Smooth muscle cell (in vitro differentiated cells): ENCODE measurements around the gene TRIO. TPM values are rescaled to one million over a fixed set of nuclear protein-coding genes. Genes with fewer than 3 reads are reported as not detected.

Experiments used
- DNase-seq: peaks from one replicate; lab custom pipeline; 2025; ENCODE audit not compliant: unreplicated experiment; lab: John Stamatoyannopoulos, UW
- H2AFZ ChIP-seq: fragments of 200-600 bp; sonication (generic); 2 replicates; pipeline ENCODE4 v1.6.0; 2016; ENCODE audit warnings: antibody characterized with exemption, low read depth, mild to moderate bottlenecking
- H3F3A ChIP-seq: fragments of 200-600 bp; sonication (generic); 2 replicates; pipeline ENCODE4 v1.6.0; 2017; ENCODE audit warnings: antibody characterized with exemption, low read depth
- H3K27ac ChIP-seq: fragments of 200-600 bp; sonication (generic); 2 replicates; pipeline ENCODE4 v1.5.1; 2016; ENCODE audit warnings: low read depth, mild to moderate bottlenecking
- H3K27me3 ChIP-seq: fragments of 200-600 bp; sonication (generic); 2 replicates; pipeline ENCODE4 v1.6.1; 2016; ENCODE audit warnings: low read depth, mild to moderate bottlenecking
- H3K36me3 ChIP-seq: fragments of 200-600 bp; sonication (generic); 2 replicates; pipeline ENCODE4 v1.5.1; 2016; ENCODE audit warnings: low read depth
- H3K4me1 ChIP-seq: fragments of 200-600 bp; sonication (generic); 2 replicates; pipeline ENCODE4 v1.5.1; 2016; ENCODE audit warnings: low read depth
- H3K4me2 ChIP-seq: fragments of 200-600 bp; sonication (generic); 2 replicates; pipeline ENCODE4 v1.6.0; 2016; ENCODE audit warnings: mild to moderate bottlenecking
- H3K4me3 ChIP-seq: fragments of 200-600 bp; sonication (generic); 2 replicates; pipeline ENCODE4 v1.5.1; 2016; ENCODE audit warnings: mild to moderate bottlenecking
- H3K79me2 ChIP-seq: fragments of 200-600 bp; sonication (generic); 2 replicates; pipeline ENCODE4 v1.6.0; 2016; ENCODE audit warnings: low read depth, mild to moderate bottlenecking
- H3K9ac ChIP-seq: fragments of 200-600 bp; sonication (generic); 2 replicates; pipeline ENCODE4 v1.6.0; 2016; ENCODE audit warnings: low read depth
- H3K9me3 ChIP-seq: fragments of 200-600 bp; sonication (generic); replicated peaks from 2 replicates; pipeline ENCODE4 v1.5.1; 2016; ENCODE audit warnings: low read depth
- H4K20me1 ChIP-seq: fragments of 200-600 bp; sonication (generic); 2 replicates; pipeline ENCODE4 v1.6.0; 2016; ENCODE audit warnings: low read depth
- WGBS: methylation state at CpG from one replicate; pipeline ENCODE4 v1.1.7; 2016; ENCODE audit warnings: low lambda C conversion rate; 5-methylcytosine and 5-hydroxymethylcytosine counted together
- polyA plus RNA-seq: library from polyadenylated mRNA; unstranded; fragments of >200 nt; fragmentation: Nextera tagmentation; extraction: Ambion mirVana; gene quantifications from 2 replicates; pipeline ENCODE4 v1.2.1, GENCODE V29; 2016
- total RNA-seq: library from RNA; depleted of rRNA; stranded (reverse); fragments of >200 nt; gene quantifications from 2 replicates; pipeline ENCODE4 v1.2.3, GENCODE V29; 2014
- TF ChIP-seq, protein P1 (sequence below): fragments of 200-600 bp; sonication (generic); IDR thresholded peaks from 2 replicates; pipeline ENCODE4 v1.5.1; 2017; ENCODE audit warnings: borderline replicate concordance, mild to moderate bottlenecking, antibody characterized with exemption; ENCODE audit not compliant: insufficient read depth, poor library complexity, severe bottlenecking

The TRIO gene
- total and polyA plus RNA-seq, 2 experiments from 2014 or later = 10.2 to 118 TPM

DNA sequence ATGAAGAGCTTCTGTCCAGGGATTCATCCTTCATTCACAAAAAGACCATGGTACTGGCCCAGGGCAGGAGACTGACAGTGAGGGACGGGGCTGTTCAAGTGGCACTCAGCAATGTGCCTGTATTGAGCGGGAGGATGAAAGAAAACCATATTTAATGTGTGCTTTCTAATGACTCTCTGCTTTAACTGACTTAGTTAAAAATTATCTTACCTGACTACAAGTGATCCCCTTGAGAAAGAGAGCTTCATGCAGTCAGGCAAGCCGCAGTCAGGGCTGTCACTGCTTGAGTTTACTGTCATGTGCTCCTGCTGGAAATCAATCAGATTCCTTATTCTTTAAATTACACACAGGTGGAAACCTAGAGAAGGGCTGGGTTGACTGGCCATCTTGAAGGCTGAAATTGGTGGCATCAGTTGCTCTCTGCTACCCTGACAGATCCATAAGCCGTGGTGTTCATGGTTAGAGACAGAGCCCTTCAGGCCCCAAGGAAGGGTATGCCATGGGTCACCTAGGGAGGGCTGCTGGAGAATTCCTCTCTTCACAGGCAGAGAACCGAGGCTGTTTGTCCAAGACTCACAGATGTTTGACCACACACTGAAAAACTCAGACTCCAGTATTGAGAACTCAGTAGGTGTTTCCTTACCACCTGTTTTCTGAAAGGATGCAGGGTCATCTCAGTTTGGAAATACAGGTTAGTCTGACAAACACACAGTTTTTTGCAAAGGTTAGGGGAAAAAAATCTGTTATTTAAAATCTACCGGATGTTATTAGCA, 70.9 kb downstream of the TRIO start:
- no peaks in the 10 kb centered on the region for H3K9me3 ChIP-seq
- H2AFZ ChIP-seq = no peak overlapping the region
- DNase-seq = no peak
- H3K9ac ChIP-seq = no peak overlapping the region
- no peak overlapping the region for H3K4me3 ChIP-seq
- peak overlapping the region; percentile 14 for H3K27ac ChIP-seq
- peaks cover 44% of the 10 kb centered on the region for H3K4me1 ChIP-seq
- WGBS = 86% methylated on average over 6 of the region's 6 CpGs
- peaks cover 70% of the 10 kb centered on the region for H4K20me1 ChIP-seq
- H3K79me2 ChIP-seq = peaks cover 100% of the 10 kb centered on the region
- no peaks in the 10 kb centered on the region for H3K27me3 ChIP-seq
- H3K4me2 ChIP-seq = no peak overlapping the region
- no peaks in the 10 kb centered on the region for H3K36me3 ChIP-seq
- peaks cover 10% of the 10 kb centered on the region for H3F3A ChIP-seq
- TF ChIP-seq, protein P1, sequence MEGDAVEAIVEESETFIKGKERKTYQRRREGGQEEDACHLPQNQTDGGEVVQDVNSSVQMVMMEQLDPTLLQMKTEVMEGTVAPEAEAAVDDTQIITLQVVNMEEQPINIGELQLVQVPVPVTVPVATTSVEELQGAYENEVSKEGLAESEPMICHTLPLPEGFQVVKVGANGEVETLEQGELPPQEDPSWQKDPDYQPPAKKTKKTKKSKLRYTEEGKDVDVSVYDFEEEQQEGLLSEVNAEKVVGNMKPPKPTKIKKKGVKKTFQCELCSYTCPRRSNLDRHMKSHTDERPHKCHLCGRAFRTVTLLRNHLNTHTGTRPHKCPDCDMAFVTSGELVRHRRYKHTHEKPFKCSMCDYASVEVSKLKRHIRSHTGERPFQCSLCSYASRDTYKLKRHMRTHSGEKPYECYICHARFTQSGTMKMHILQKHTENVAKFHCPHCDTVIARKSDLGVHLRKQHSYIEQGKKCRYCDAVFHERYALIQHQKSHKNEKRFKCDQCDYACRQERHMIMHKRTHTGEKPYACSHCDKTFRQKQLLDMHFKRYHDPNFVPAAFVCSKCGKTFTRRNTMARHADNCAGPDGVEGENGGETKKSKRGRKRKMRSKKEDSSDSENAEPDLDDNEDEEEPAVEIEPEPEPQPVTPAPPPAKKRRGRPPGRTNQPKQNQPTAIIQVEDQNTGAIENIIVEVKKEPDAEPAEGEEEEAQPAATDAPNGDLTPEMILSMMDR = no peak

DNA sequence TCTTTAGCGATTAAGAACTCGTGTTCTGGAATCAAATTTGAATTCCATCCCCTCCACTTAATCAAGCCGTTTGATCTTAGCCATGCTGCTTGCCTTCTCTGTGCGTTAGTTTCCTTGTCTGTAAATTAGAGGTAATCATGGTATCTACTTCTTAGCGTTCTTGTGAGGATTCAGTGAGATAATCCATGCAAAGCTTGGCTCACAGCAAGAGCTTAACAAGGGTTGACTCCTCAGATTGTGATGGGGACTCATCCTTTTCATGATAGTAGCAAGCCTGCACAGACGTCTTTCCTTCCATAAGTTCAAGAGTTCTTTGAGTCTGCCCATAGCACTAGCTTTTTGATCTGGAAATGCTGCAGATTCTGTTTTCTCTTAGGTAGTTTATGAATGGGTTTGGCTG, 72.8 kb downstream of the TRIO start:
- no peak for DNase-seq
- Histone ChIP-seq H3K79me2 (peaks cover 100% of the 10 kb centered on the region), H3K9me3 (no peaks in the 10 kb centered on the region), H3K4me3 (no peak overlapping the region), H3K4me2 (peak overlapping the region; percentile 9), H3F3A (no peaks in the 10 kb centered on the region), H3K36me3 (no peaks in the 10 kb centered on the region), H2AFZ (no peak overlapping the region), H3K27me3 (no peaks in the 10 kb centered on the region), H3K4me1 (peaks cover 50% of the 10 kb centered on the region), H4K20me1 (peaks cover 89% of the 10 kb centered on the region), H3K27ac (peak overlapping the region; percentile 85), H3K9ac (peak overlapping the region; percentile 40)
- TF ChIP-seq, protein P1 = no peak
- WGBS = 60% methylated on average over 6 of the region's 6 CpGs

DNA sequence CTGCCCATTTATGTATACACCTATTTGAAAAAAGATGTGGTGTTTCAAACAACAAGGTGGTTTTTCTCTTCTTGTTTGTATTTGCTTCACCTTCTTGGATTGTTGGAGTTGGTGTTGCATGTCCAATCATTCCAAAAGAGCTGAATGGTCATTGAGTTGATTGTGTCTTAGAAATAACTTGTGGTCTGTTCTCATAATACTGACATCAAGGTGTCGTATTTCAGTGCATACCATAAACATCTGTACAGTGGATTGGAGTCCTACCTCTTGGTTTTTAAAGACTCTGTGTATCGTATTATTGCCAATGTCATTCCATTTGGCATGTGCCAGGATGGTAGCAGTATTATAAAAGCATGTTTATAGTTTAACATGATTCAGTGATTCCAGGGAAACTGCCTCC, 73.2 kb downstream of the TRIO start:
- H3K4me2 ChIP-seq = peak overlapping the region; percentile 9
- peak overlapping the region; percentile 40 for H3K9ac ChIP-seq
- H3K4me1 ChIP-seq = peaks cover 50% of the 10 kb centered on the region
- peaks cover 100% of the 10 kb centered on the region for H3K79me2 ChIP-seq
- no peak overlapping the region for H3K4me3 ChIP-seq
- TF ChIP-seq, protein P1 = no peak
- H3K36me3 ChIP-seq = no peaks in the 10 kb centered on the region
- H3K27ac ChIP-seq = peak overlapping the region; percentile 85
- no peak for DNase-seq
- no peaks in the 10 kb centered on the region for H3F3A ChIP-seq
- no peak overlapping the region for H2AFZ ChIP-seq
- no peaks in the 10 kb centered on the region for H3K9me3 ChIP-seq
- H3K27me3 ChIP-seq = no peaks in the 10 kb centered on the region
- WGBS = 91% methylated on average over 2 of the region's 2 CpGs
- peaks cover 94% of the 10 kb centered on the region for H4K20me1 ChIP-seq

DNA sequence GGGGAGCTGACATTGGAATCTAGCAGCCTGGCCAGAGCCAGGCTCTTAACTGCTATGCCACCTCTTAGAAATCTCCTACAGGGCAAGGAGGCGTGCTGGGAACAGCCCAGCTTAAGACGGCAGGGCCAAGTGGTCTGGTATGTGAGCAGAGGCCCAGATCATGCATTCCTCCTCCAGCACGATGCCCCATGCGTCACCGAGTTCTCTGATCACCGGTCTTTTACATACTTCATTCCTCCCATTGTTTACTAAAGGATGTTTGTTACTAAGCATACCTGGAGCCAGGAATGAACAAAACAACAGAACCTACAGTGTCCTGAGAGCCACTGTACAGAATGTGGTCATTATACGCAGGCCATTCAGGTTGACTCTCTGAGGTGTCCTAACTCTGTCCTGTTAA, 73.8 kb downstream of the TRIO start:
- H3K27me3 ChIP-seq = no peaks in the 10 kb centered on the region
- H2AFZ ChIP-seq = no peak overlapping the region
- H4K20me1 ChIP-seq = peaks cover 96% of the 10 kb centered on the region
- H3K4me1 ChIP-seq = peaks cover 50% of the 10 kb centered on the region
- no peak overlapping the region for H3K4me3 ChIP-seq
- H3K9me3 ChIP-seq = no peaks in the 10 kb centered on the region
- H3K27ac ChIP-seq = peak overlapping the region; percentile 85
- H3K79me2 ChIP-seq = peaks cover 100% of the 10 kb centered on the region
- DNase-seq = no peak
- TF ChIP-seq, protein P1 = no peak
- peak overlapping the region; percentile 9 for H3K4me2 ChIP-seq
- 27% methylated on average over 7 of the region's 7 CpGs for WGBS
- H3K9ac ChIP-seq = peak overlapping the region; percentile 40
- H3K36me3 ChIP-seq = no peaks in the 10 kb centered on the region
- no peaks in the 10 kb centered on the region for H3F3A ChIP-seq
